SK-N-MC (cell line): ENCODE results near the gene FOXP1.

Experiments used
- DNase-seq: peaks from one replicate; pipeline ENCODE4 v3.0.0-alpha.2; 2011; ENCODE audit warnings: low read depth, low spot score
- H3K27ac ChIP-seq: fragments of 200-600 bp; sonication (generic); 2 replicates; pipeline ENCODE4 v1.5.1; 2016; ENCODE audit warnings: mixed run types
- H3K36me3 ChIP-seq: fragments of 200-600 bp; sonication (generic); 2 replicates; pipeline ENCODE4 v1.6.1; 2017; ENCODE audit warnings: antibody characterized with exemption, low read length, mixed read lengths; ENCODE audit not compliant: insufficient read depth
- H3K4me3 ChIP-seq: fragments of 200-600 bp; sonication (generic); 2 replicates; pipeline ENCODE4 v1.5.1; 2016
- H3K9ac ChIP-seq: fragments of 200-600 bp; sonication (generic); 2 replicates; pipeline ENCODE4 v1.8.0; 2017; ENCODE audit warnings: mixed run types, mixed read lengths; ENCODE audit not compliant: insufficient read length
- H3K9me3 ChIP-seq: fragments of 200-600 bp; sonication (generic); 2 replicates; pipeline ENCODE4 v1.6.1; 2017; ENCODE audit warnings: low read depth, mild to moderate bottlenecking, antibody characterized with exemption, low read length, moderate library complexity, mixed read lengths
- EZH2 ChIP-seq: fragments of 200-600 bp; sonication (generic); IDR thresholded peaks from one replicate; pipeline ENCODE4 v1.6.1; 2017; ENCODE audit warnings: antibody characterized with exemption
- FOXP2 ChIP-seq: optimal IDR thresholded peaks from 2 replicates; pipeline ENCODE3; 2011; ENCODE audit warnings: mild to moderate bottlenecking, moderate library complexity; ENCODE audit not compliant: insufficient read depth; ENCODE audit errors: extremely low read length, control extremely low read depth
- POLR2AphosphoS5 ChIP-seq: IDR thresholded peaks from 2 replicates; pipeline ENCODE4 v1.6.1; 2012; ENCODE audit warnings: mild to moderate bottlenecking, low read depth, low read length, borderline replicate concordance

FOXP1 gene

GRCh38 chr3:71104121-71104541, 479.4 kb downstream of the FOXP1 start:
- no peak for DNase-seq
- Histone ChIP-seq H3K4me3 (no peak overlapping the region), H3K27ac (no peak overlapping the region), H3K9me3 (no peaks in the 10 kb centered on the region), H3K9ac (no peak overlapping the region), H3K36me3 (no peaks in the 10 kb centered on the region)
- TF ChIP-seq EZH2 (no peak), POLR2AphosphoS5 (no peak), FOXP2 (no peak)

GRCh38 chr3:71103430-71103921, 480.1 kb downstream of the FOXP1 start:
- no peak for TF ChIP-seq POLR2AphosphoS5
- no peak for TF ChIP-seq FOXP2
- no peak for TF ChIP-seq EZH2
- Histone ChIP-seq H3K9me3 (no peaks in the 10 kb centered on the region), H3K27ac (no peak overlapping the region), H3K36me3 (no peaks in the 10 kb centered on the region), H3K9ac (no peak overlapping the region), H3K4me3 (no peak overlapping the region)
- no peak for DNase-seq

- no peaks in the 10 kb centered on the region for H3K9me3 ChIP-seq
- H3K9ac ChIP-seq, result no peak overlapping the region
- no peak for TF ChIP-seq FOXP2
- no peak for TF ChIP-seq EZH2
- no peak for TF ChIP-seq POLR2AphosphoS5
- H3K4me3 ChIP-seq, result no peak overlapping the region
- H3K27ac ChIP-seq, result peak overlapping the region; percentile 57
- DNase-seq, result no peak
- no peaks in the 10 kb centered on the region for H3K36me3 ChIP-seq
These were observed 481.2 kb downstream of the FOXP1 start for GRCh38 chr3:71102111-71102983.

- Histone ChIP-seq H3K36me3 (no peaks in the 10 kb centered on the region), H3K9me3 (no peaks in the 10 kb centered on the region), H3K4me3 (no peak overlapping the region), H3K27ac (peak overlapping the region; percentile 57), H3K9ac (no peak overlapping the region)
- no peak for TF ChIP-seq FOXP2
- no peak for TF ChIP-seq POLR2AphosphoS5
- no peak for TF ChIP-seq EZH2
- DNase-seq, result no peak
These were observed 481.9 kb downstream of the FOXP1 start for GRCh38 chr3:71101626-71102025.

- DNase-seq, result no peak
- no peak overlapping the region for H3K9ac ChIP-seq
- TF ChIP-seq POLR2AphosphoS5, result no peak
- no peak for TF ChIP-seq EZH2
- no peak for TF ChIP-seq FOXP2
- no peaks in the 10 kb centered on the region for H3K36me3 ChIP-seq
- H3K4me3 ChIP-seq, result no peak overlapping the region
- H3K27ac ChIP-seq, result no peak overlapping the region
- H3K9me3 ChIP-seq, result no peaks in the 10 kb centered on the region
These were observed 482.5 kb downstream of the FOXP1 start for GRCh38 chr3:71101014-71101413.

- Histone ChIP-seq H3K9me3 (no peaks in the 10 kb centered on the region), H3K36me3 (no peaks in the 10 kb centered on the region), H3K4me3 (no peak overlapping the region), H3K27ac (no peak overlapping the region), H3K9ac (no peak overlapping the region)
- TF ChIP-seq POLR2AphosphoS5, result no peak
- no peak for TF ChIP-seq EZH2
- TF ChIP-seq FOXP2, result no peak
- DNase-seq, result no peak
These were observed 483.4 kb downstream of the FOXP1 start for GRCh38 chr3:71099997-71100719.

GRCh38 chr3:71097557-71097956, 486.0 kb downstream of the FOXP1 start:
- Histone ChIP-seq H3K27ac (no peak overlapping the region), H3K4me3 (no peak overlapping the region), H3K36me3 (no peaks in the 10 kb centered on the region), H3K9ac (no peak overlapping the region), H3K9me3 (no peaks in the 10 kb centered on the region)
- TF ChIP-seq EZH2 (no peak), FOXP2 (no peak), POLR2AphosphoS5 (no peak)
- DNase-seq, result no peak
